ENCODE results near the gene PDCD6IP. TPM values are rescaled to one million over a fixed set of nuclear protein-coding genes. Genes with fewer than 3 reads are reported as not detected.
"Not testable (repeated sequence)": the region's sequence is repeated elsewhere in the genome, so short reads cannot be mapped to it uniquely, and the experiment has no call there.

PDCD6IP gene
- total RNA-seq, 1 experiment from 2014 or later, result 30.7 TPM

GRCh38 chr3:33795131-33795530, 3.3 kb upstream of the PDCD6IP start:
- no peak for DNase-seq (ENCODE audit: low spot score)

GRCh38 chr3:33795856-33796536, 2.4 kb upstream of the PDCD6IP start:
- no peak for DNase-seq (ENCODE audit: low spot score)

GRCh38 chr3:33798113-33798417, 365 bp upstream of the PDCD6IP start:
- no peak for DNase-seq (ENCODE audit: low spot score)

GRCh38 chr3:33799202-33799551, 747 bp downstream of the PDCD6IP start:
- no peak for DNase-seq (ENCODE audit: low spot score)

- DNase-seq (ENCODE audit: low spot score), result no peak
Measured at GRCh38 chr3:33803252-33803651, 4.8 kb downstream of the PDCD6IP start.

GRCh38 chr3:33803894-33804526, 5.6 kb downstream of the PDCD6IP start:
- DNase-seq (ENCODE audit: low spot score), result no peak

GRCh38 chr3:33807191-33807590, 8.8 kb downstream of the PDCD6IP start:
- no peak for DNase-seq (ENCODE audit: low spot score)

GRCh38 chr3:33808559-33808958, 10.1 kb downstream of the PDCD6IP start:
- no peak for DNase-seq (ENCODE audit: low spot score)

GRCh38 chr3:33810545-33810944, 12.1 kb downstream of the PDCD6IP start:
- no peak for DNase-seq (ENCODE audit: low spot score)

GRCh38 chr3:33821989-33822388, 23.6 kb downstream of the PDCD6IP start:
- DNase-seq (ENCODE audit: low spot score), result no peak

GRCh38 chr3:33823821-33824220, 25.4 kb downstream of the PDCD6IP start:
- DNase-seq (ENCODE audit: low spot score), result no peak

GRCh38 chr3:33825111-33825510, 26.7 kb downstream of the PDCD6IP start:
- DNase-seq (ENCODE audit: low spot score), result no peak

GRCh38 chr3:33826206-33826605, 27.8 kb downstream of the PDCD6IP start:
- DNase-seq (ENCODE audit: low spot score), result no peak

GRCh38 chr3:33826688-33827087, 28.3 kb downstream of the PDCD6IP start:
- no peak for DNase-seq (ENCODE audit: low spot score)

GRCh38 chr3:33829720-33830119, 31.3 kb downstream of the PDCD6IP start:
- no peak for DNase-seq (ENCODE audit: low spot score)

- no peak for DNase-seq (ENCODE audit: low spot score)
Measured at GRCh38 chr3:33831053-33831452, 32.6 kb downstream of the PDCD6IP start.

- DNase-seq (ENCODE audit: low spot score), result no peak
Measured at GRCh38 chr3:33833408-33834095, 35.1 kb downstream of the PDCD6IP start.

- no peak for DNase-seq (ENCODE audit: low spot score)
Measured at GRCh38 chr3:33834096-33834453, 35.6 kb downstream of the PDCD6IP start.

GRCh38 chr3:33837182-33837581, 38.8 kb downstream of the PDCD6IP start:
- not testable (repeated sequence) for DNase-seq (ENCODE audit: low spot score)

GRCh38 chr3:33839283-33839682, 40.9 kb downstream of the PDCD6IP start:
- no peak for DNase-seq (ENCODE audit: low spot score)

GRCh38 chr3:33840179-33840578, 41.7 kb downstream of the PDCD6IP start:
- DNase-seq (ENCODE audit: low spot score), result no peak

GRCh38 chr3:33848624-33849347, 50.4 kb downstream of the PDCD6IP start:
- no peak for DNase-seq (ENCODE audit: low spot score)

GRCh38 chr3:33850599-33850998, 52.2 kb downstream of the PDCD6IP start:
- not testable (repeated sequence) for DNase-seq (ENCODE audit: low spot score)
